GM04504 (cell line): ENCODE measurements around the gene KCNA1.

Experiments used
- DNase-seq: peaks from one replicate; pipeline ENCODE4 v3.0.0-alpha.2; 2012; ENCODE audit warnings: low read depth

KCNA1 gene

DNA sequence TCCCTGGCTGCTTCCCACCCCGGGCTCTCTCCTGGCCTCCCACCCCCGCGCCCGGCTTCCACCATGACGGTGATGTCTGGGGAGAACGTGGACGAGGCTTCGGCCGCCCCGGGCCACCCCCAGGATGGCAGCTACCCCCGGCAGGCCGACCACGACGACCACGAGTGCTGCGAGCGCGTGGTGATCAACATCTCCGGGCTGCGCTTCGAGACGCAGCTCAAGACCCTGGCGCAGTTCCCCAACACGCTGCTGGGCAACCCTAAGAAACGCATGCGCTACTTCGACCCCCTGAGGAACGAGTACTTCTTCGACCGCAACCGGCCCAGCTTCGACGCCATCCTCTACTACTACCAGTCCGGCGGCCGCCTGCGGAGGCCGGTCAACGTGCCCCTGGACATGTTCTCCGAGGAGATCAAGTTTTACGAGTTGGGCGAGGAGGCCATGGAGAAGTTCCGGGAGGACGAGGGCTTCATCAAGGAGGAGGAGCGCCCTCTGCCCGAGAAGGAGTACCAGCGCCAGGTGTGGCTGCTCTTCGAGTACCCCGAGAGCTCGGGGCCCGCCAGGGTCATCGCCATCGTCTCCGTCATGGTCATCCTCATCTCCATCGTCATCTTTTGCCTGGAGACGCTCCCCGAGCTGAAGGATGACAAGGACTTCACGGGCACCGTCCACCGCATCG lies 1.8 kb downstream of the KCNA1 start:
- no peak for DNase-seq

- DNase-seq = no peak
Measured at GRCh38 chr12:4914720-4915119, 5.0 kb downstream of the KCNA1 start.

GRCh38 chr12:4915752-4916151 lies 6.0 kb downstream of the KCNA1 start:
- no peak for DNase-seq

- no peak for DNase-seq
Measured at GRCh38 chr12:4918950-4919660, 9.4 kb downstream of the KCNA1 start.

DNA sequence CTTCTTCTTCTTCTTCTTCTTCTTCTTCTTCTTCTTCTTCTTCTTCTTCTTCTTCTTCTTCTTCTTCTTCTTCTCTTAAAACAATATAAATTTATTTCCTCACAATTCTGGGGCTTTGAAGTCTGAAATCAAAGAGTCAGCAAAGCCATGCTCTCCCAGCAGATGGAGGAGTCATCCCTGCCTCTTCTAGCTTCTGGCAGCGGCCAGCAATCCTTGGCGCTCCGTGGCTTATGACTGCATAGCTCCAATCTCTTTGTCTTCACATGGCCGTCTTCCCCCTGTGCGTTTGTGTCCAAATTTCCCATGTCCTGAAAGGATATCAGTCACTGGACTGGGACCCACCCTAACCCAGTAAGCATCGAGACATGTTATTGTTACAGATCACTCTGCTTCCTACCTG lies 22.9 kb downstream of the KCNA1 start:
- DNase-seq = no peak

GRCh38 chr12:4933411-4933810 lies 23.7 kb downstream of the KCNA1 start:
- no peak for DNase-seq

DNA sequence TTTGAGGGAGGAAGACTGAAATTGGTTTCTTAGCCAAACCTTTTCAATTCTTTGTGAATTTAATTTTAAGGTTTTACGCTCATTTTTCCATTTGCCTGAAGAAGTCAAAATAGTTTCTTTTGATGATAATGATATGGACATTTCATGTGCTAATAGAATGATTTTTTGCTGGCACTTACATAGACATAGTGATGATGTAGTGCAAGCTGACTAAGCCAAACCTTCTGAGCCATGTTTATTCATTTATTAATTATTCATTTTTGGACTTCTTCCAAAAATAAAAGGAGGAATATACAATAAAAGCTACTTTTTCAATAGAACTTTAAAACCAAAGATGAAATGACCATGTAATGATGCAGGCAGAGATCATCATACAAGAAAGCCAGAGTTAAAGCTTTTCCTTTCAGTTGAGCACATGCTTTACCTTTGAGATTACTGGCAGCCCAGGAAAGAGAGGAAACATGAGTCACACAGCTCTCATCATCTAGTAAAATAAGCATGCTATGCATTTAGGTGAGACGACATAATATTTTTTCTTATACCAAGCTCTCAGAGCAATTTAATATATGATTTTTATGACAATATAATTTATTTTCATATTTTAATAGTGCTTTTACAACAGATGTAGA lies 24.8 kb downstream of the KCNA1 start:
- DNase-seq = no peak

DNA sequence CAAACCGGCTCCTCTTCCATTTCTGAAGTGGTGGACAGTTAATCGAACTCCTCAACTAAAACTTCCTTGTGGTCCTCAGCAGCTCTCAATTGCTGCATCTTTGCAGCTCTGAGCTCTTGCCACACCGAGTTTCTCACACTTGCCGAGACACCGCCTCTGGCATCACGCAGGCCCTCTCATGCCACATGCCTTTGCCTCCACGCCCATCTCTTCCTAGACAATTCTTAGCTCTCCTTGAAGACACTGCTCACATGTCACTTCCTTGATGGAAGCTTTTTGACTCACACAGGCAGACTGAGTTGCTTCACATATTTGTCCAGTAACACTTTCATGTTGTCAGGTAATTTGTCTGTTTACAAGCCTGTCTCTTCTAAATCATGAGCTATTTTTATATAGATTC lies 29.2 kb downstream of the KCNA1 start:
- DNase-seq = no peak

DNA sequence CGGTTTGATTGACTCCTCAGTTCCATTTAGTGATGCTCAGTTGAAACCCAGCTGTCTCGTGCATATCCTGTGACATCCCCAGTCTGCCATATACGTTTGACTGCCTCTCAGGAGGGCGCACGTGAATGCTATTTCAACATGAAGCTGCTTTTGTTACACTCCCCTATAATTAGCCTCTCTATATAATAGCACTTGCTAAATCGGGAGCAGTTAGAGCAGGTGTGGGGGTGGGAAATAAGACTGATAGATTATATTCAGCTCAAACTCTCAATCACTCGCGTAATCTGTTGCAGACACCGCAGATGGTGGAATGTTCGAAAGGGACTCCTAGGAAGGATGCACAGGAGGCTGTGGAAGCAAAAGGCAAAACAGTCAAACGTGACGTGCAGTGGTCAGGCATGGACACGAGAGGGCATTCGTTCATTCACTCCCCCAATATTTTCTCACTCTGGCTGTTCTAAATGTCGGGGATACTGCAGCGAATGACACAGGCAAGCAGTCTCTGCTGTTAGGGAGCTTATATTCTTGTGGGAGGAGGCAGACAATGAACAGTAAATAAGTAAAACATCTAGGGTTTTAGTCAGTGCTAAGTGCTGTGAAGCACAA lies 29.8 kb downstream of the KCNA1 start:
- DNase-seq = no peak

DNA sequence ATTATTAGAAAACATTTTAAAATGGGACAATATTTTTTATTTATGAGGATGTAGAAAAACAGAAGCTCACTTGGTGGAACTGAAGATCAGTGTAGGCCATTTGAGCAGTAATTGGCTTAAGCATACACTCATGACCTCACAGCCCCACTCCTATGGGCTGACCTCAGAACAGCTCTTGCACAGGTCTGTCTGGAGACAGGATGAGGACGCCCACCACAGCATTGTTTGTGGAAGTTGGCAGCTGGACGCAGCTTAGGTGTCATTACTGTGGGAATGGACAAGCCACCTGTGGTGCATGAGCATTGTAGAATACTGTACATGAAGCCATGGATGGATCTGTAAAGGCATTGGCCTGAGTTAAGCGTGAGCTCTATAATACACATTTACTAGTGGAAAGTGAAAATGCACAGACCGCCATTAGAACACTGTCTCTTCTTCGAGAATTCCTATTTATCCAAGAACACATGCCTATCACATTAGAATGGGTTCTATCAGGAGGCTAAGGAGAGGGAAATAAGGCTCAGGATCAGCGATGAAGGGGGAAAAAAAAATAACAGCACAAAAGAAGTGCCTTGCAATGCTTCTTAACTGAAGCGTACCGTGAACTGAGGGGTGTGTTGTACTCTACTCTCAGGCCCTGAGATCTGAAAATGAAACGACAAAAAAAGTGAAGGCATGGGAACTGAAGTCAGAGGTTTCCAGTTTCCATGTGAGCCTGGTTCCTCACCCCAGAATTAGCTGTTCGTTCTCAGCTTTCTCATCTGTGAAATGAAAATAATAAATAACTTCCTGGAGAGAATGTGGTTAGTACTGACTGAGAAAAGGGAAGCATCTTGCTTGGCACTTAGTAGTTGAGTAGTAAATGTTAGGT lies 33.6 kb downstream of the KCNA1 start:
- no peak for DNase-seq

DNA sequence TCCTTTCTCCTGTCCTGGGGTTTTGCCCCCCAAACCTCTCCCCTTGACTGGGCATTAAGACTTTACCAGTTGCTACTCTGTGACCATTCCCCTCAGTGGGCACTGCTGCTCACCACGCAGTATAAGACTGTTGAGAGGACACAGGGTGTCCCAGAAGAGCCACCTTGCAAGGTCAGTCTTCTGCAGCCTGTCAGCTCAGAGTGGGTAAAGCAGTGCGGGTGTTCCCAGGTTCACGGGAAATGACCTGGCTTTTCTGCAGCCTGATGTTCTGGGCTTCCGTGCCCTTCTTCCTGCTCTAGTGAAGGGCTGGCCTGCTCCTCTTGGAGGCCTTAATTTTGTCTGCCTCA lies 34.2 kb downstream of the KCNA1 start:
- DNase-seq = no peak

DNA sequence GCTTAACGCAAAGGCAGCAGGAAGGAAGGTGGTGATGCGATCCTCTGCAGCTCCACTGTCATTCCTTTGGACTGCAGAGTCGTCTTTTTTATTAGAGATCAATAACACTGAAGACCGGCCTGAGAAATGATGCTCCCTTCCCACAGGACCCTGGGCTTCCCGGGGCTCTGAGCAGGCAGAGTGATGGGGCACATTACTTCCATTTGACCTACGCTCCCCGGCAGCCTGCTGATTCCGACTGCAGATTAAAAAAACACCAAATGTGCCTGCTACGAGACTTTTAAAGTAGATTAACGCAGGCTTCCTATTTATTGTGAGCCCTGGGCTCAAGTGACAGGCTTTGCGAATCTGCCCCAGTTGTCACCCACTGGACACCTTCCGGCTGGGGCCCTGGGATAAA lies 37.5 kb downstream of the KCNA1 start:
- DNase-seq = no peak

GRCh38 chr12:4951083-4951482 lies 41.4 kb downstream of the KCNA1 start:
- no peak for DNase-seq

DNA sequence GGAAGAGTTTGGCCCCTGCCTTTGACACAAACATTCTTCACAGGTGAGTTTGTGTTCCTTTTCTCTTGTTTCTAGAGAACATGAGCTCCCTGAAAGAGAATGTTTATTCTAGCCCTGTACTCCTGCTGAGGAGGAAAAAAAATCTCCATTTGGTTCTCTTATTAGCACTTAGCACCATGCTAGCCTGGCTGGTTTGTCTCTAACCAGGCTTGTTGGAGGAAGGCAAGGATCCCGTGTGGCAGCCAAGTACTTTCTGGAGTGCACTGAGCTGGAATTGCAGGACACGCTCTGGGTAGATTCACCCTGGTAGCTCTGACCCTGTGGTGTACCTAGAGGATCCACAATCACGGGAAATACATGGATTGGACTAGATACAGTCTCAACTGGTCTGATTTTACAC lies 41.9 kb downstream of the KCNA1 start:
- no peak for DNase-seq

DNA sequence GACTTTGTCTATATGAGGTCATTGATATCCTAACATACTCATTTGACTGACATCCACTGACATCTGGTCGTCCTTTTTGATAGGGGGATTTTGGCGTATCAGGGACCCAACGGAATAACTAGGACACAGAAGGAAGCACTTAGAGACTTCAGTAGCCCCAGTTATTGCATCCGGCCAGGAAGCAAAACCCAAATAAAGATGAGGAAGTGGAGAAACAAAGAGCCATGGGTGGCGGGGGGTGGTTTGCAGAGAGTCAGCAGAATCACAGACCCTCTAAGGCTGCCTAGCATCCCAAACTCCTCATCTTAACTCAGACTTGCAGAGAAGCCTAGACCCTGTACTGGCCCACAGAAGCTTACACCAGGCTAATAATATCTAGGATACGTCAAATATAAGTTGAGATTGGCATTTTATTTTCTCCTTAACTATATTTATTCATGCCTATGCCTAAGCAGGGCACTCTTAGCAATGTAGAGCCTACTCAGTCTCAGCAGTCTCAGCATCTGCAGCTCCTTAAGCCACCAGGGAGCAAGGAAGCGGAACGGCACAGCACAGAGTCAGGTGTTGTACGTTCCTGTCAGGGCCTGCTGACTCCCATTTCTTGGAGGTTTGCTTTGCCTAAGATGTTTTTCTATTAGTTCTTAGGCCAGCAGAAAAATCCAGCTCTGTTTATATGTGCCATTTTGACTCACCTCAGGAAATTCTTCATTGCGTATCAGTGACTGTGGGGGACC lies 45.1 kb downstream of the KCNA1 start:
- no peak for DNase-seq

GRCh38 chr12:4956054-4956453 lies 46.3 kb downstream of the KCNA1 start:
- DNase-seq = no peak

GRCh38 chr12:4956968-4957367 lies 47.3 kb downstream of the KCNA1 start:
- no peak for DNase-seq

DNA sequence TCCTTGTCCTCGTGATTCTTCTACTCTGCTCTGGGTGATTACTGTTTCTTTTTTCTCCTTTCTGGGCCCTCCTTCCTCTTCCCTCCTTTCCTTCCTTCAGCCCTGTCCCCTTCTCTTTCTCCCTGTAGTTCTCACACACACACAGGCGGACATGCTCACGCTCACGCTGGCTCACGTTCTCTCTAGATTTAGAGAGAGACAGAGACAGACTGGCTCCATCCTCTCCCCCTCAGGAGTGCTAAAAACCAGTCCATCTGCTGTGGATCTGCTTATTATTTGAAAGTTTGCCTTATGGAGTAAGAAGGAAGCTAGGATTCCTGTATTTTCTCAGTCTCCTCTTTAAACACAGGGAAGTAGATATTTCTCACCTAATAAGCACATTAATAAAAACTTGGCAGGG lies 48.1 kb downstream of the KCNA1 start:
- no peak for DNase-seq

DNA sequence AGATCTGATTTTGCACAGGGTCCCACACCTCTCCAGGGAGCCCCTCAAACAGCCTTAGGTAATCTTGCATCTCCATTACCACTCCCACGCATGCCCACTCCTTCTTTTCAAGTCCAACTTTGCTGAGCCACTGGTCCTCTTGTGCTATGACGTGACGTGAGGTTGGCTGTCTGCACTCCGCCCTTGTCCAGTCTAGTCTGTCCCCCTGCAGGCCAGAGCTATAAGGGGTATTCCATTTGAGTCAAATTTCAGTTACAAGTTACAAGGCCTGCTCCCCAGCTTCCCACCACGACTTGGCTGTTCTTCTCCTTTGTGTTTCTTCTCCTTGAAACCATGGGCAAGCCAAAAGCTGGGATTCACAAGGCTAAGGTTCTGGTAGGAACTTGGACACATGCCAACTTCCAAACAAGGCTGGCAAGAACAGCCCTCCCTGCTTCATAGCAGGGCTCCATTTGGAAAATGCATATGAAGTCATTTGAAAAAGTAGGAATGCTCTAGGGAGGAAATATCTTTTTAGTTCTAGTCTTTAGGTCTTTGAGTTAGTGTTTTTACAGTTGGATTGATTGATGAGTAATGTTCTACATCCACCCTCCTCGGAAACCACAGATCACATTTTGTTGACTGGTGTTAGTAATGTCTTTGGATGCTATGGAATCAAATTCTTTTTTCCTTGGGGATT lies 49.1 kb downstream of the KCNA1 start:
- no peak for DNase-seq

- no peak for DNase-seq
Measured at GRCh38 chr12:4959381-4959780, 49.7 kb downstream of the KCNA1 start.

DNA sequence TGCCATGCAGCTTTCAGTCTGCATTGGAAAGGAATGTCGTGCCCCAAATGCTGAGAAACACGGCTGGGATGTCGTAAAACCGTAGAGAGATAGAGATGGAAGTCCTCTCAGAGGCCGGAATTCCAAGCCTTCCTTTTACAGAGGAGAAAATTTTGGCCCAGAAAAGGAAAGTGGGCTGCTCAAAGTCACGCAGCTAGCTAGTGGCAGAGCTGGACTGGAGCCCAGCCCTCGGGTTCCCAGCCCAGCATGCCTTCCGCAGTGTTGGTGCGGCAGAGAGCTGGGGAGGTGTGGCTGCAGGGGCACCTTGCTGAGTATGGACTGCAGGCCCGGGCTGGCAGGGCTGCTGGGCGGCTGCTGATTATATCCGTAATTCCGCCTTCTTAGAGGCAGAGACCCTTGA lies 50.3 kb downstream of the KCNA1 start:
- no peak for DNase-seq
